HG02642 (cell line): ENCODE measurements around the gene SAP30BP.

Experiments used
- ATAC-seq: cut with Tn5 transposase; IDR thresholded peaks from one replicate; pipeline ENCODE4 v1.9.1; 2021; ENCODE audit warnings: mild to moderate bottlenecking; ENCODE audit not compliant: unreplicated experiment, poor library complexity

The SAP30BP gene

GRCh38 chr17:75704963-75705875 is 38.1 kb downstream of the SAP30BP start:
- no peak for ATAC-seq

GRCh38 chr17:75706042-75706728 is 39.0 kb downstream of the SAP30BP start:
- no peak for ATAC-seq

GRCh38 chr17:75707079-75707571 is 40.0 kb downstream of the SAP30BP start:
- ATAC-seq, result no peak

GRCh38 chr17:75712446-75712845 is 45.3 kb downstream of the SAP30BP start:
- ATAC-seq, result no peak

- no peak for ATAC-seq
Measured at GRCh38 chr17:75719732-75720131, 52.6 kb downstream of the SAP30BP start.

GRCh38 chr17:75720656-75721462 is 53.7 kb downstream of the SAP30BP start, which contains the start of gene ITGB4:
TSS of gene ITGB4 (plus strand) at chr17:75721459. CDS start at chr17:75724704, 3,245 bp downstream.
- no peak for ATAC-seq

- no peak for ATAC-seq
Measured at GRCh38 chr17:75721463-75722011, 54.4 kb downstream of the SAP30BP start.

- no peak for ATAC-seq
Measured at GRCh38 chr17:75722076-75722475, 54.9 kb downstream of the SAP30BP start.

GRCh38 chr17:75722542-75723095 is 55.5 kb downstream of the SAP30BP start:
- no peak for ATAC-seq

GRCh38 chr17:75723171-75723930 is 56.2 kb downstream of the SAP30BP start:
- ATAC-seq, result no peak

GRCh38 chr17:75724016-75725003 is 57.2 kb downstream of the SAP30BP start:
- ATAC-seq, result no peak

GRCh38 chr17:75725504-75725903 is 58.4 kb downstream of the SAP30BP start:
- no peak for ATAC-seq

- ATAC-seq, result no peak
Measured at GRCh38 chr17:75727391-75727790, 60.3 kb downstream of the SAP30BP start.

GRCh38 chr17:75729351-75729750 is 62.2 kb downstream of the SAP30BP start:
- ATAC-seq, result no peak

GRCh38 chr17:75730065-75730464 is 62.9 kb downstream of the SAP30BP start:
- ATAC-seq, result no peak

GRCh38 chr17:75731086-75731715 is 64.1 kb downstream of the SAP30BP start:
- no peak for ATAC-seq

- ATAC-seq, result no peak
Measured at GRCh38 chr17:75731716-75732498, 64.8 kb downstream of the SAP30BP start.
